SH-SY5Y (cell line): ENCODE data around the gene MIPEP.

Experiments
- GATA2 ChIP-seq: IDR thresholded peaks from 2 replicates; pipeline ENCODE4 v1.6.1; 2011; ENCODE audit warnings: mild to moderate bottlenecking, low read depth, low read length
- GATA3 ChIP-seq: IDR thresholded peaks from 2 replicates; pipeline ENCODE4 v1.6.1; 2011; ENCODE audit warnings: low read depth, mild to moderate bottlenecking, low read length, moderate library complexity

MIPEP gene

GRCh38 chr13:23843436-23843835, 45.8 kb downstream of the MIPEP start:
- TF ChIP-seq GATA3 (no peak), GATA2 (no peak)

DNA sequence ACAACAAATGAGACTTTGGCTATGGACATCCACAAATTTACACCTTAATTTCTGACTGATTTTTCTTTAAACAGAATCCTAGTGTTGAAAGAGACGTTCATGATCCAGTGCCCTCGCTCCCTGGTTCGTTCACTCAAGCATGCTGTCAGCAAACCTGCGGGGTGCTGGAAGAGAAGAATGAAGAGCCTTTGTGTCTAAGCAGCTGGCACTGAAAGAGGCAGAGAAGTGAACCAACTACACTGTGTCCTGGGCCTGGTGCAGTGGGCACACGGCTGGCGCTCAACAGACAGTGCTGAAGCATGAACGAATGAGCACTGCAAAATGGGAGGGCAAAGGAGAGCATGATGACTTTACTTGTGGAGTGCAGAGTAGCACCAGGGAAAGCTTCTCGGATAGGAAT, 46.8 kb downstream of the MIPEP start:
- TF ChIP-seq GATA2, result no peak
- TF ChIP-seq GATA3, result no peak

- no peak for TF ChIP-seq GATA2
- no peak for TF ChIP-seq GATA3
These were observed 55.2 kb downstream of the MIPEP start for GRCh38 chr13:23833733-23834611.

GRCh38 chr13:23828866-23829265, 60.3 kb downstream of the MIPEP start:
- TF ChIP-seq GATA3 (no peak), GATA2 (no peak)

- no peak for TF ChIP-seq GATA3
- TF ChIP-seq GATA2, result no peak
These were observed 61.1 kb downstream of the MIPEP start for GRCh38 chr13:23828086-23828485.

GRCh38 chr13:23825179-23825578, 64.0 kb downstream of the MIPEP start:
- TF ChIP-seq GATA2 (no peak), GATA3 (no peak)

GRCh38 chr13:23824371-23824770, 64.8 kb downstream of the MIPEP start:
- TF ChIP-seq GATA3, result no peak
- no peak for TF ChIP-seq GATA2

GRCh38 chr13:23822252-23822824, 66.9 kb downstream of the MIPEP start:
- TF ChIP-seq GATA2 (no peak), GATA3 (no peak)

GRCh38 chr13:23820530-23820929, 68.7 kb downstream of the MIPEP start:
- TF ChIP-seq GATA3, result no peak
- TF ChIP-seq GATA2, result no peak

DNA sequence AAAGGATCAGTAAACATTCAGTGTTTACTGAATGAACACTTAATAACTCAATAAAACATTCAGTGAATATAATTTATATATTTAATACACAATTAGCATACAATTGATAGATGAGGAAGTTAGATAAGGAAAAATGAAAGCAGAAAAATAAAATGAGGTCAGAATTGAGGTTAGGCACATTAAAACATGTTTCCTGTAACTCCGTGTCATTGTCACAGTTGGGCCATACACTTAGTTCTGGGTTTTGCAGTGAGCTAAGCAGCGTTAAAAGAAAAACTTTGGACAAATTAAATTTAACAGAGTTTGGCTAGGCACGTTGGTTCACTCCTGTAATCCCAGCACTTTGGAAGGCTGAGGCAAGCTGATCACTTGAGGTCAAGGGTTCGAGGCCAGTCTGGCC, 71.4 kb downstream of the MIPEP start:
- TF ChIP-seq GATA2 (no peak), GATA3 (no peak)

- TF ChIP-seq GATA2, result no peak
- no peak for TF ChIP-seq GATA3
These were observed 72.1 kb downstream of the MIPEP start for GRCh38 chr13:23817136-23817535.

DNA sequence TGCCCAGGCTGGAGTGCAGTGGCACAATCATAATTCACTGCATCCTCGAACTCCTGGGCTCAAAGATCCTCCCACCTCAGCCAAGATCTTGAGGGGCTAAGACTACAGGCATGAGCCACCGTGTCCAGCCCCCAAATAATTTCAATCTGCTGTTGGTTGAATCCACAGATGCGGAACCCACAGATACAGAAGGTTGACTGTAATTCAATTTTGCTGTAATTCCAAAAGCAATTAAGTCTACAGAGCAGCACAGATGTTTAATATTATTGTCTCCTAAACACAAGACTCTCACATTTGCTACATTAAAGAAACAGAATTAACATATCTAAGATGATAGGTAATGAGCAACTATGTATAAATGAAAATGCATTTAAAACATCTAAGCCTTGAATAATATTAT, 75.6 kb downstream of the MIPEP start:
- no peak for TF ChIP-seq GATA2
- no peak for TF ChIP-seq GATA3

DNA sequence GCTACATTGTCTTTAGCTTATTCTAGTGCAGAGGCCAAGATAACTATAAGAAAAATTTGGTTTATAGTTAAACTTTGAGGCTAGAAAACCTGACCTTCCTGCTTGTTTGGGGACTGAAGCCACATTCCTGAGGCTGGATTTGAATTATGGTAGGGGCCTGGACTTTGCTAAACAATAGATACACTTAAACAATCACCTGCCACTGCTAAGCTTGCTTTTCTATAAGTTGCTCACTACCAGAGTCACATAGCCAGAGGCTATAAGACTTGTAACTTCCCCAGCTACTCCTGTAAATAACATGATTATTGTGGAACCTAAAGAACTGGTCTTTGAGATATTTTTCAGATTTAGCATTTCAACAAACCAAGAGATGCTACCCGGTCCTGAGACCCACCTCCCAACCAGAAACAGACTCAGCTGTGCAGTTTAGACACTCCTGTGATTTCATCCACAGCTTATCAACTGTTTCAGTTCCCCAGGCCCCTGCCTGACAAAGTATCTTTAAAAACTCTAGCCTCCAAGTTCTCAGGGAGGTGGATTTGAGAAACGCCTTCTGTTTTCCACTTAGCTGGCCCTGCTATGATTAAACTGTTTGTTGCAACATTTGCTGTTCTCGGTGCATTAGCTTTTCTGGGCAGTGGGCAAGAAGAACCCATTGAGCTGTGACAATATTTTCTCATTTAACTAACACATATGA, 77.7 kb downstream of the MIPEP start:
- TF ChIP-seq GATA3 (no peak), GATA2 (no peak)

DNA sequence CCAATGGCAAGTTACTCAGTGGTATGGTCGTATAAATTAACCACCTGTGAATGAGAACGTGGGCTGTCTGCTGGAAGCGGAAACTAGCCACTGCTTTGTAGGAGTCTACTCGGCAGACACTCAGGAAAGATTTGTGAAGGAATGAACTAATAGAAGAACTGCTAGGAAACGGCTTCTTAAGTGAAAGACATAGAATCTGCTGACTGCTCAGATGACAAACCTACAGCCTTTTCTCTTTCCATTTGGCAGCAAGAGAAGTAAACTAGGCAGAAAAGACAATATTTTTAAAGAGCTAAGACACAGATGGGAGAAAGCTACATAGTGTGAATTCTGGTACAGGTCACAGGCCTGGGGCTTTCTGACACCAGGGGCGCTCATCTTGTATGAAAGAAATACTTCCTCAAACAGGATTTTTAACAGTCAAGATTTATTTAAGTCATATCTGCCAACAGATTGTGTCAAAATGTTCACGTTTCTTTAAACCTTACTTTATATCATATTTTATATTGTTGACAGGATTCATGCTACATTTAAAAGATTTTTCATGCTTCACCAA, 78.4 kb downstream of the MIPEP start:
- TF ChIP-seq GATA2, result no peak
- TF ChIP-seq GATA3, result no peak
